ENCODE data around the gene RAB1B.

RAB1B gene

GRCh38 chr11:66259956-66260355 lies 8.5 kb upstream of the RAB1B start:
- H3K36me3 ChIP-seq (ENCODE audit: control insufficient read depth, insufficient read depth, low read length) = no peaks in the 10 kb centered on the region
- H2AFZ ChIP-seq = no peak overlapping the region
- no peaks in the 10 kb centered on the region for H3K79me2 ChIP-seq
- no peak overlapping the region for H3K4me3 ChIP-seq (ENCODE audit: low read depth, low read length)
- no peaks in the 10 kb centered on the region for H3K4me1 ChIP-seq
- H3K27ac ChIP-seq = no peak overlapping the region
- H3K27me3 ChIP-seq (ENCODE audit: control insufficient read depth, insufficient read depth, low read length) = no peaks in the 10 kb centered on the region
- H3K9ac ChIP-seq = no peak overlapping the region
- TF ChIP-seq CTCF (IDR thresholded peaks at IDR 0.05) = no peak
- no peaks in the 10 kb centered on the region for H3K9me3 ChIP-seq (ENCODE audit: control insufficient read depth, low read length)
- no peak overlapping the region for H3K4me2 ChIP-seq (ENCODE audit: low read length)

- Histone ChIP-seq H3K9ac (no peak overlapping the region), H3K27ac (no peak overlapping the region), H3K4me3 (ENCODE audit: low read depth, low read length) (no peak overlapping the region), H3K36me3 (ENCODE audit: control insufficient read depth, insufficient read depth, low read length) (no peaks in the 10 kb centered on the region), H3K9me3 (ENCODE audit: control insufficient read depth, low read length) (no peaks in the 10 kb centered on the region), H3K4me2 (ENCODE audit: low read length) (no peak overlapping the region), H3K4me1 (no peaks in the 10 kb centered on the region), H3K79me2 (no peaks in the 10 kb centered on the region), H3K27me3 (ENCODE audit: control insufficient read depth, insufficient read depth, low read length) (no peaks in the 10 kb centered on the region), H2AFZ (no peak overlapping the region)
- TF ChIP-seq CTCF (IDR thresholded peaks at IDR 0.05) = no peak
Observed at GRCh38 chr11:66261578-66261977, 6.9 kb upstream of the RAB1B start.

GRCh38 chr11:66262191-66262590 lies 6.2 kb upstream of the RAB1B start:
- Histone ChIP-seq H3K4me3 (ENCODE audit: low read depth, low read length) (no peak overlapping the region), H3K27me3 (ENCODE audit: control insufficient read depth, insufficient read depth, low read length) (no peaks in the 10 kb centered on the region), H3K36me3 (ENCODE audit: control insufficient read depth, insufficient read depth, low read length) (no peaks in the 10 kb centered on the region)

GRCh38 chr11:66262696-66263095 lies 5.7 kb upstream of the RAB1B start:
- Histone ChIP-seq H3K4me3 (ENCODE audit: low read depth, low read length) (no peak overlapping the region), H3K9me3 (ENCODE audit: control insufficient read depth, low read length) (no peaks in the 10 kb centered on the region), H3K36me3 (ENCODE audit: control insufficient read depth, insufficient read depth, low read length) (no peaks in the 10 kb centered on the region), H3K4me2 (ENCODE audit: low read length) (no peak overlapping the region), H3K79me2 (no peaks in the 10 kb centered on the region), H3K27ac (no peak overlapping the region), H3K9ac (no peak overlapping the region), H2AFZ (no peak overlapping the region), H3K4me1 (no peaks in the 10 kb centered on the region), H3K27me3 (ENCODE audit: control insufficient read depth, insufficient read depth, low read length) (no peaks in the 10 kb centered on the region)
- TF ChIP-seq CTCF (IDR thresholded peaks at IDR 0.05) = no peak

More at GRCh38 chr11:66262191-66262590, 6.2 kb upstream of the RAB1B start:
- TF ChIP-seq CTCF (IDR thresholded peaks at IDR 0.05) = no peak
- Histone ChIP-seq H3K27ac (no peak overlapping the region), H2AFZ (no peak overlapping the region), H3K4me1 (no peaks in the 10 kb centered on the region), H3K4me2 (ENCODE audit: low read length) (no peak overlapping the region), H3K9ac (no peak overlapping the region), H3K9me3 (ENCODE audit: control insufficient read depth, low read length) (no peaks in the 10 kb centered on the region), H3K79me2 (no peaks in the 10 kb centered on the region)

GRCh38 chr11:66263231-66263630 lies 5.2 kb upstream of the RAB1B start:
- Histone ChIP-seq H3K4me2 (ENCODE audit: low read length) (no peak overlapping the region), H3K4me3 (ENCODE audit: low read depth, low read length) (no peak overlapping the region), H3K9me3 (ENCODE audit: control insufficient read depth, low read length) (no peaks in the 10 kb centered on the region), H3K36me3 (ENCODE audit: control insufficient read depth, insufficient read depth, low read length) (no peaks in the 10 kb centered on the region), H3K27ac (no peak overlapping the region), H3K4me1 (no peaks in the 10 kb centered on the region), H3K9ac (no peak overlapping the region), H2AFZ (no peak overlapping the region), H3K79me2 (no peaks in the 10 kb centered on the region), H3K27me3 (ENCODE audit: control insufficient read depth, insufficient read depth, low read length) (no peaks in the 10 kb centered on the region)
- no peak for TF ChIP-seq CTCF (IDR thresholded peaks at IDR 0.05)

Data from parathyroid adenoma (tissue), 2 donors.